ENCODE data around the gene DNAI2. TPM values are rescaled to one million over a fixed set of nuclear protein-coding genes. Genes with fewer than 3 reads are reported as not detected.
"Not testable (repeated sequence)": the region's sequence is repeated elsewhere in the genome, so short reads cannot be mapped to it uniquely, and the experiment has no call there.

DNAI2 gene
- total RNA-seq, 1 experiment from 2014 or later = not detected

DNA sequence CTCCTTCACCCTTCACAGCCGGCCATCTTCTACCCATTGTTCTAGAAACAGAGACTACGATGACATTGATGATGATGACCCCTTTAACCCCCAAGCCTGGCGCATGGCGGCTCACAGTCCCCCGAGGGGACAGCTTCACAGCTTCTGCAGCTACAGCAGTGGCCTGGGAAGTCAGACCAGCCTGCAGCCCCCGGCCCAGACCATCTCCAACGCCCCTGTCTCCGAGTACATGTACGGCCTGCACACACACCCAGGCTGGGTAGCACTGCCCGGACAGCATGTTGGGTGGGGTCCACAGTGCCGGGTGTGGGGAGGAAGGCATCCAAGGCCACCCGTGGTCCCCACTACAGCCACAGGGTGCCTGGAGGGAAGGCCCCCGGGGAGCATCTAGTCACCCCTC is 21.0 kb upstream of the DNAI2 start:
- no peak for DNase-seq
- H3K36me3 ChIP-seq (replicated peaks; ENCODE audit: control insufficient read depth, insufficient read depth, low read length) = no peaks in the 10 kb centered on the region
- no peaks in the 10 kb centered on the region for H3K27me3 ChIP-seq (ENCODE audit: control insufficient read depth, insufficient read depth, low read length)
- H3K4me3 ChIP-seq (ENCODE audit: insufficient read depth, low read depth, low read length) = no peak overlapping the region

DNA sequence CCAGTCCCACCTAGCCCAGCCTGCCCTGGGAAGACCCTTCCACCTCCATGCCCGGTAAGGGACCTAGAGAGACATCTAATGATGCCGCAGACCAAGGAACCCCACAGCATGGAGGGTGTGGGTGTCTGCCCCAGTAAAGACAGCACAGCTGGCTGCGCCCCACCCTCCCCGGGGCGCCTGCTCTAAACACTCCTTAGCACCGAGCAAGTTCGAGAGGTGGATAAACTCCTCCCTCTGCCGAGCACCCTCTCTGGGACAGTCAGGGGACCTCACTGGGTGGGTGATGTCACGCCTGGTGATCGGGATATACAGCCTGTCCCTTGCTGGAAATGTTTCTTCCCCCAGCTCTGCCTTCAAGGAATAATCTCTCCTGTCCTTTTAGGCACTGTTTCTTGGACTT is 16.7 kb upstream of the DNAI2 start:
- no peak for DNase-seq
- Histone ChIP-seq H3K27me3 (ENCODE audit: control insufficient read depth, insufficient read depth, low read length) (no peaks in the 10 kb centered on the region), H3K36me3 (replicated peaks; ENCODE audit: control insufficient read depth, insufficient read depth, low read length) (no peaks in the 10 kb centered on the region), H3K4me3 (ENCODE audit: insufficient read depth, low read depth, low read length) (no peak overlapping the region)

DNA sequence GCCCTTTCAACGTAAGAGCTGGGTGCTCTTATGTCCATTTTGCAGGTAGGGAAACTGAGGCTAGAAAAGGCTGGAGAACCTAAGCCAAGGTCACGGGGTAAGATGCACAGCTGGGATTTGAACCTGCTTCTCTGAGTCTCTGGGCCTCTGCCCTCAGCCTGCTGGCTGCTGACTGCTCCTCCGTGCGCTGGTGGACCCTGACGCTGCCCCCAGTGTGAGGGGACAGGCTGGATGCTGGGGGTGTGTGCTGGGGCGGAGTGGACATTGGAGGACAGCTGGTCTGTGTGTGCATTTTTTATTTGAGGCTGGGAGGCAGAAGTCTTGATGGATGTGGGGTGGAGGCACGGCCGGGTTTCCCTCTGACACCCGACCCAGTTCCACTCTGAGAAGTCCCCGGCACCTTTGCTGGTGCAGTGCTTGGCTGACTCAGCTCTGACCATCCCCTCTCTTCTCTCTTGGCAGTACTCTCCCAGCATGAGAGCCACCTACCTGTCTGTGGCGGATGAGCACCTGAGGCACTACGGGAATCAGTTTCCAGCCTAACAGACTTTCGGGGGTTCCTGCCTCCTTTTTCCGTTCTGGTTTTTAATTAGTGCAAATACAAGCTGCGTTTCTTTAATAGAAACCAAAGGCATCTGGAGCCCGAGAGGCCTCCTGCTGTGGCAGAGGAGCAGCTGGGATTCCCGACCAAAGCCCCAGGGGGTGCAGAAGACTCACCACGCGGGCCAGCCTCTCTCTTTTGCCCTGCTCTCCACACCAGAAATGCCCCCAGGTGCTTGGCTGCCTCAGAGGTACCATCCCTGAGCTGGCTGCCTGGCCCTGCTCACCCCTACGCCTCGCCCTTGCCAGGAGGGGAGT is 14.1 kb upstream of the DNAI2 start:
- Histone ChIP-seq H3K27me3 (ENCODE audit: control insufficient read depth, insufficient read depth, low read length) (no peaks in the 10 kb centered on the region), H3K36me3 (replicated peaks; ENCODE audit: control insufficient read depth, insufficient read depth, low read length) (no peaks in the 10 kb centered on the region), H3K4me3 (ENCODE audit: insufficient read depth, low read depth, low read length) (no peak overlapping the region)
- DNase-seq = peak; percentile 80

DNA sequence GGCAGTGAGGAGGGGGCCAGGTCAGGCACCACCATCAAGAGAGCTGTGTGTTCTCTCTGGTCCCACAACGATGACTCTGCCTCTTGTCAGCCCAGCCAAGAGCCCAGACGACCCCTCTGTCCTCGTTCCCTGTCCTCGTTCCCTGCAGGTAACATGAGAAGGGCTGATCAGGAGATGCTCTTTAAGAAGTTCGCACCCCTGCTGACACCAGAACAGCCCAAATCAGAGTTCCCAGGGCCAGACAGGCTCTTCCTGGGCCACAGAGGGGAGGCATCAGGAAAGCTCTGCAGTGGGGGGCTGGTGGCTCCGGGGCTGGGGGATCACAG is 13.5 kb upstream of the DNAI2 start:
- no peak overlapping the region for H3K4me3 ChIP-seq (ENCODE audit: insufficient read depth, low read depth, low read length)
- H3K36me3 ChIP-seq (replicated peaks; ENCODE audit: control insufficient read depth, insufficient read depth, low read length) = no peaks in the 10 kb centered on the region
- peak; percentile 86 for DNase-seq
- no peaks in the 10 kb centered on the region for H3K27me3 ChIP-seq (ENCODE audit: control insufficient read depth, insufficient read depth, low read length)

DNA sequence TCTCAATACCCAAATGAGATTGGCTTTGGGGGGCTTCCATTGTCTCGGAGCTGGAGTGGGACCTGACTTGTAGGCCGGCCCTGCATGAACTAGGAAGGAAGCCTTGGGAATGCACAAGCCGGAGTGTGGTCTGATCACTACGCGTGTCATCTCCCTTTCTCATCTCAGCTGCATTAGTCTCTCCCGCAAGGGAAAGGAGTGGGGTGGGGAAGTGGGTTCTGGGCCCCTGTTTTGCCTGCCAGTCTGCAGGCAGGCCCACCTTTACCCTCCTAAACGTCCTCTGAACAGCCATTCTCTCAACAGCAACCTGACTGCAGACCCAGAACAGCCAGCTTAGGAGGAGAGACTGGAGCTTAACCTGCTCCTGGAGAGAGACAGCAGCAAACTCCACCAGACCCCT is 11.4 kb upstream of the DNAI2 start:
- DNase-seq = no peak
- Histone ChIP-seq H3K4me3 (ENCODE audit: insufficient read depth, low read depth, low read length) (no peak overlapping the region), H3K36me3 (replicated peaks; ENCODE audit: control insufficient read depth, insufficient read depth, low read length) (no peaks in the 10 kb centered on the region), H3K27me3 (ENCODE audit: control insufficient read depth, insufficient read depth, low read length) (no peaks in the 10 kb centered on the region)

DNA sequence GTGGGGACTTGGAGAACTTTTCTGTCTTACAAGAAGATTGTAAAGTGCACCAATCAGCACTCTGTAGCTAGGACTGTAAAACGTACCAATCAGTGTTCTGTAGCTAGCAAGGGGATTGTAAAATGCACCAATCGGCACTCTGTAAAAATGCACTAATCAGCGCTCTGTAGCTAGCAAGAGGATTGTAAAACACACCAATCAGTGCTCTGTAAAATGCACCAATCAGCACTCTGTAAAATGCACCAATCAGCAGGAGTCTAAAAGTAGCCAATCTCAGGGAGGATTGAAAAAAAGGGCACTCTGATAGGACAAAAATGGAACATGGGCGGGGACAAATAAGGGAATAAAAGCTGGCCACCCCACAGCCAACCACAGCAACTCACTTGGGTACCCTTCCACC is 7.0 kb upstream of the DNAI2 start:
- DNase-seq; H3K27me3 ChIP-seq (ENCODE audit: control insufficient read depth, insufficient read depth, low read length); H3K36me3 ChIP-seq (replicated peaks; ENCODE audit: control insufficient read depth, insufficient read depth, low read length); H3K4me3 ChIP-seq (ENCODE audit: insufficient read depth, low read depth, low read length): not testable (repeated sequence)

DNA sequence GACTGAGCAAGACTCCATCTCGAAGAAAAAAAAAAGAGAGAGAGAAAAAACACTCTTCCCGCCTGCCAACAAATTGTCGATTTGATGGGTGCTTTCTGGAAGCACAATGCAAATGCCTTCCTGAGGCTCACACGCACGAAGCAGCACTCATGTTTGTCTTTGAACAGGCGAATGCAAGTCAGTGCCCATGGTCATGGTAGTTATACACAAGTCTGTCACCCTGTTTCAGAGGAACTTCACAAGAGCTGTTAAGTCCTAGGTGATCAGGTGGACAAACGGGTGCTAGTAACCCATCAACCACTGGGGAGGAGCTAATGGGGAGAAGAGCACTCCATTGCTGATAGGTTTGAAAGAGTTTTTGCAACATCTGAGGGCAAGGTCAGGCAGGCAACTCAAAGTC is 6.5 kb upstream of the DNAI2 start:
- Histone ChIP-seq H3K36me3 (replicated peaks; ENCODE audit: control insufficient read depth, insufficient read depth, low read length) (no peaks in the 10 kb centered on the region), H3K27me3 (ENCODE audit: control insufficient read depth, insufficient read depth, low read length) (no peaks in the 10 kb centered on the region; the same call in 1 of the 2 replicates), H3K4me3 (ENCODE audit: insufficient read depth, low read depth, low read length) (no peak overlapping the region)
- no peak for DNase-seq

DNA sequence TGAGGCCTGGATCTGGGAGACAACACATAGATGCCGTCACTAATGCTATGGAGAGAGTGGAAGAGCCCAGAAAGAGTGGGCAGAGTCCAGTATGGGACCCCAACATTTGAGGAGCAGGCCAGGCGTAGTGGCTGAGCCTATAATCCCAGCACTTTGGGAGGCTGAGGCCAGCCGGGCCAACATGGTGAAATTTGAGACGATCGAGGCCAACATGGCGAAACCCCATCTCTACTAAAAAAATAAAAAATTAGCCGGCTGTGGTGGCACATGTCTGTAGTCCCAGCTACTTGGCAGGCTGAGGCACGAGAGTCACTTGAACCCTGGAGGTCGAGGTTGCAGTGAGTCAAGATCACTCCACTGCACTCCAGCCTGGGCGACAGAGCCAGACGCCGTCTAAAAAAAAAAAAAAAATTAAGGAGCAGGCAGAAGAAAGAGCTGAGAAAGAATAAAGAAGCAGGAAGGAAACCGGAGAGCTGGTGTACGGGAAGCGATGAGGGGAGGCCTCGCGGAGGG is 6.0 kb upstream of the DNAI2 start:
- Histone ChIP-seq H3K36me3 (replicated peaks; ENCODE audit: control insufficient read depth, insufficient read depth, low read length) (no peaks in the 10 kb centered on the region), H3K4me3 (ENCODE audit: insufficient read depth, low read depth, low read length) (no peak overlapping the region)
- DNase-seq = no peak

DNA sequence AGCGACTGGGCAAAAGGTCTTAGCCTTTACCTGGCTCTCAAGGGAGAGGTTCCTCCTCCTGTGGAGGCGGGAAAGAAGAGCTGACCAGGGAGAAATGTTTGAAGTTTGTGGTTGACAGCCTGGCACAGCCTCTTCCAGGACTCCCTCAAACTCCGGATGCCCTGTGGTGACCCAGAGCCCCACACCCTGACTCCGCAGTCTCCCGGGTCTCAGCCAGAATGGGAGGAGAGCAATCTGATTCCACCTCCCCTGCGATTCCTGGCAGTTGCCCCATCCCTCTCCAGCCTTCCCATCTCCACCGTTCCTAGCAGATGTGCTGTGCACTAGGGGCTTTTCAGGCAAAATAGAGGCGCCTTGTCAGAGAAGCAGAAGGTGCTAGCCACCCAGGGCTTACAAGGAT is 5.5 kb upstream of the DNAI2 start:
- DNase-seq = no peak
- no peaks in the 10 kb centered on the region for H3K36me3 ChIP-seq (replicated peaks; ENCODE audit: control insufficient read depth, insufficient read depth, low read length)

More for the DNA sequence above, 6.0 kb upstream of the DNAI2 start:
- H3K27me3 ChIP-seq (ENCODE audit: control insufficient read depth, insufficient read depth, low read length) = no peaks in the 10 kb centered on the region; the same call in 1 of the 2 replicates

DNA sequence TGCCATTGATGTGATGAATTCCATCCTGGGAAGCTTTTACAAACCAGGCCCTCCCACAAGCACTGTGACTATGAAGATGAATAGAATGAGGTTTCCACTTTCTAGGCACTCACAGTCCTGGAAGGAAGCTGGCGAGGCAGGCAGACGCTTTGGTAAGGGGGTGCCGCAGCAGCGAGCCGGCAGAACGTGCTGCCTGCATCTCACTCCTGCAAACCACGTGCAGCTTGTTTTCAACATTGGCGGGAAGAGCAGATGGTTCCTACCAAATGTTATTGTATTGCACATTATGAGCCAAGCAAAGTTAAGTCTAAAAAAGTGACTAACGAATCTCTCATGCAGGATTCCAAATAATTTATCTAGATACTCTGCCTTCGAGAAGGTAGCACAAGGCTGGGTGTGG is 3.7 kb upstream of the DNAI2 start:
- H3K27me3 ChIP-seq (ENCODE audit: control insufficient read depth, insufficient read depth, low read length) = peaks cover 5% of the 10 kb centered on the region
- DNase-seq = no peak
- no peaks in the 10 kb centered on the region for H3K36me3 ChIP-seq (replicated peaks; ENCODE audit: control insufficient read depth, insufficient read depth, low read length)
- H3K4me3 ChIP-seq (ENCODE audit: insufficient read depth, low read depth, low read length) = no peak overlapping the region

More for the DNA sequence above, 5.5 kb upstream of the DNAI2 start:
- Histone ChIP-seq H3K4me3 (ENCODE audit: insufficient read depth, low read depth, low read length) (no peak overlapping the region), H3K27me3 (ENCODE audit: control insufficient read depth, insufficient read depth, low read length) (no peaks in the 10 kb centered on the region; the same call in 1 of the 2 replicates)

DNA sequence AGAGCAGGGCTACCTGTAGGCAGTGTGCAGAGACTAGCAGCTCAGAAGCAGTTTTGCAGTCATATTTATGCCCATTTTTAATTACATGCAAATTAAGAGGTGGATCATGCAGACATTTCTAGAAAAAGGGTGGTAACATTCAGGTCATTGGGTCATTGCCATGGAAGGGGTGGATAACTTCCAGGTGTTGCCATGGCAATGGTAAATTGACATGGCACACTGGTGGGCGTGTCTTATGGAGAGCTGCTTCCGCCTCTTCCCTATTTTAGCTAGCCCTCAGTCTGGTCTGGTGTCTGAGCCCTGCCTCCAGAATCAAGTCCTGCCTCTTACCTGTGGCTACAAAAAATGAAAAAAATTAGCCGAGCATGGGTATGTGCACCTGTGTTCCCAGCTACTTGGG is 2.8 kb upstream of the DNAI2 start:
- Histone ChIP-seq H3K4me3 (ENCODE audit: insufficient read depth, low read depth, low read length) (no peak overlapping the region), H3K27me3 (ENCODE audit: control insufficient read depth, insufficient read depth, low read length) (peaks cover 5% of the 10 kb centered on the region), H3K36me3 (replicated peaks; ENCODE audit: control insufficient read depth, insufficient read depth, low read length) (no peaks in the 10 kb centered on the region)
- peak; percentile 63 for DNase-seq

DNA sequence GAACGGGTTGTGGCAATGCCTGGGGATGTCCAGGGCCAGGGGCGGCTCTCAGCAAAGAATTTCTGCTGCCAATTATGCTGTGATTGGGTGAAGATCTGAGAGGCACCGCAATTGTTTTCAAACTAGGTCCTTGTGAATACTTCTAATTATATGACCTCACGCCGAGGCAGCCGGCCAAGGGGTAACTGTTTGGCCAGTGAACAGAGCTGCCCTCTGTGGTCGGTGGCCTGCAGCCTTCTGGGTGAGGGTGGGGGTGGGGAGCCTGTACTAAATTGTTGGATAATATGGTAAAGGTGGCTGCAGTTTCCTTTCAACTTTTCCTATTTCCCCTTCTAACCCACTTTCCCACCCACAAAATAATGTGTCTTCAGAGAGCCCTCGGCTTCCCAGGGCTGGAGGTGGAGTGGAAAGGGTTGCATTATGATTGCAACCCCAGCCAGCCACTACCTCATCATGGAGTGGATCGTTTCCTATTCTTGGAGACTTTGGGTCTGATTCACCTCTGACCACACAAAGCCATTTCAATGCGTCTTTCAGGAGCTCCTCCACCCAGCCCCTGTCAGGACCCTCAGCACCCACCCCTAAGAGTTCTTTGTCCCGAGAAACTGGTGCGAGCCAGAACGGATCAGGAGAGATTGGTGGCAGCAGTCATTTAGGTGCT is 2.0 kb upstream of the DNAI2 start:
- Histone ChIP-seq H3K36me3 (replicated peaks; ENCODE audit: control insufficient read depth, insufficient read depth, low read length) (no peaks in the 10 kb centered on the region), H3K4me3 (ENCODE audit: insufficient read depth, low read depth, low read length) (no peak overlapping the region), H3K27me3 (ENCODE audit: control insufficient read depth, insufficient read depth, low read length) (peaks cover 5% of the 10 kb centered on the region)
- no peak for DNase-seq

DNA sequence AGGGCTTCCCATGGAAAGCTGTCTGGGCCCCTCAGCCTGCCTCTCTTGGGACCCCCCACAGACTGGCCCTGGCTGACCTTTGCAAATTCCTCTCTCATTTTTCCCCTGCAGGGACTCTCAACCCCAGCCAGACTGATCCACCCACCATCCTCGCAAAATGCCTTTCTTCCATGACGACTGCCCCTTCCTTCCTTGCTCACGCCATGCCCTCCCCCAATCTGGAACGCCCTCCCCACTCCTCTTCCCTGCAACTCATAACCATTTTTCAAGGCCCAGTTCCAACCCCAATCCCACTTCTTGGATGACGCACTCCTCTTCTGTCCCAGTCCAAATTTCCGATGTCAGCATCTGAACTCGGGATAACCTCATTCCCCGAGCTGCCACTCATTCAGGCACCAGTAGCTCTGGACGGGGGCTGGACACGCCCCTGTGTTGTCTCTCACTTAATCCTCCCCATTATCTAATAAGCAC is 1.3 kb upstream of the DNAI2 start:
- DNase-seq = peak; percentile 73
- Histone ChIP-seq H3K27me3 (ENCODE audit: control insufficient read depth, insufficient read depth, low read length) (peaks cover 5% of the 10 kb centered on the region), H3K36me3 (replicated peaks; ENCODE audit: control insufficient read depth, insufficient read depth, low read length) (no peaks in the 10 kb centered on the region), H3K4me3 (ENCODE audit: insufficient read depth, low read depth, low read length) (no peak overlapping the region)

DNA sequence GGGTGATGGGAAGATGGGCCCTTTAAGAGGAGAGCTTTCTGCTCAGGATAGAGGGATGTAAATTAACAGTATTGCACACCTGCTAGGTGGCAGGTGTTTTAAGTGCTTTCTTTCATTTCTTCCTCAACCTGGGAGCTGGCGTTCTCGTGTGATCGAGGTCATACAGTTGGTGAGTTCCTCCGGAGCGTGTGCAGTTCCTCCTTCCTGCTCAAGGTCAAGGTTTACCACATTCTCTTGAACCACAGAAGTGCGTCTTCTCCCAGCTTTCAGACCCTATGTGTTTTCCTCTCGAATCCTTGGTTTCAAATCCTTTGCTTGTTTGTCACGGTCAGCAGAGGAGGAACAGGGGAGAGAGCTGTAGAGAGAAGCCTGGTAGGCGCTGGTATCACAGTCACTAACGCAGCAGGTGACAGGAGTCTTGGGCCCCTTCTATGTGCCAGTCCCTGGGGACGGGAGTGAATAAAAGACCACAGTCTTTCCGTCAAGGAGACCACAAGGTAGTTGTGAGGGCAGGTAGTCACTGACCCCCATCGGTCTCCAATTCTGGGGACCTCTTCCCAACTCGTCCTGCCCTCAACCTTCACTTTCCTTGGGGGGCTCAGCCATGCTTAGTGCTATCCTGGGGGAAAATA is 791 bp downstream of the DNAI2 start:
- no peaks in the 10 kb centered on the region for H3K36me3 ChIP-seq (replicated peaks; ENCODE audit: control insufficient read depth, insufficient read depth, low read length)
- peaks cover 5% of the 10 kb centered on the region for H3K27me3 ChIP-seq (ENCODE audit: control insufficient read depth, insufficient read depth, low read length)
- no peak for DNase-seq
- H3K4me3 ChIP-seq (ENCODE audit: insufficient read depth, low read depth, low read length) = no peak overlapping the region

DNA sequence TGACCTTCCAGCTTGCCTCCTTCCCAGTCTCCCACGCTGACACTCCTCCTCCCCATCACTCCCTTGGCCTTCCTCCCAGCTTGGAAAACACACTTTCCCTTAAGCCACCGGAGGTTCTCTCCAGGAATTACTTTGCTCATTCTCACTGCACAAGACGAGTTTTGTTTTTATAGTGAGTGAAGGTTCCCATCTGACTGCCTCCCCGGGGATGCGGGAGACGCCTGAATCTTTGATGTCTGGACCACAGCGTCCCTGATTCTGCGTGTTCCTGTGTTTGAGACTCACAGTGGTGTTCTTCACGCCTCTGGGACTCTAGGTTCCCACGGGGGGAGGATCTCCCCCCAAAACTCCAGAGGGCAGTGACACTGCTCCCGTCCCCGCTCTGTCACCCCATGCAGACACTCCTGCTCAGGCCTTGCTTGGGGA is 2.0 kb downstream of the DNAI2 start:
- no peak for DNase-seq
- Histone ChIP-seq H3K4me3 (ENCODE audit: insufficient read depth, low read depth, low read length) (no peak overlapping the region), H3K36me3 (replicated peaks; ENCODE audit: control insufficient read depth, insufficient read depth, low read length) (no peaks in the 10 kb centered on the region), H3K27me3 (ENCODE audit: control insufficient read depth, insufficient read depth, low read length) (peaks cover 5% of the 10 kb centered on the region)
